Keratinocyte (primary cell): ENCODE measurements around the gene ZNF236.

Source experiments
- CTCF ChIP-seq, 3 experiments: IDR thresholded peaks in 1 of 3; conservative IDR thresholded peaks in 1 of 3; optimal IDR thresholded peaks in 1 of 3; 2 replicates in 2 of 3; 3 replicates in 1 of 3; pipeline versions ENCODE3 to v1.5.1; 2011; ENCODE audit warnings: low read length in 3 of 3, mild to moderate bottlenecking in 3 of 3, moderate library complexity in 2 of 3, control low read depth in 1 of 3, inconsistent platforms in 1 of 3; ENCODE audit not compliant: insufficient read depth in 2 of 3; ENCODE audit errors: extremely low read depth in 1 of 3
- EZH2 ChIP-seq: IDR thresholded peaks from one replicate; pipeline ENCODE4 v1.6.1; 2012; ENCODE audit warnings: inconsistent platforms, mild to moderate bottlenecking, low read length, moderate library complexity

DNA sequence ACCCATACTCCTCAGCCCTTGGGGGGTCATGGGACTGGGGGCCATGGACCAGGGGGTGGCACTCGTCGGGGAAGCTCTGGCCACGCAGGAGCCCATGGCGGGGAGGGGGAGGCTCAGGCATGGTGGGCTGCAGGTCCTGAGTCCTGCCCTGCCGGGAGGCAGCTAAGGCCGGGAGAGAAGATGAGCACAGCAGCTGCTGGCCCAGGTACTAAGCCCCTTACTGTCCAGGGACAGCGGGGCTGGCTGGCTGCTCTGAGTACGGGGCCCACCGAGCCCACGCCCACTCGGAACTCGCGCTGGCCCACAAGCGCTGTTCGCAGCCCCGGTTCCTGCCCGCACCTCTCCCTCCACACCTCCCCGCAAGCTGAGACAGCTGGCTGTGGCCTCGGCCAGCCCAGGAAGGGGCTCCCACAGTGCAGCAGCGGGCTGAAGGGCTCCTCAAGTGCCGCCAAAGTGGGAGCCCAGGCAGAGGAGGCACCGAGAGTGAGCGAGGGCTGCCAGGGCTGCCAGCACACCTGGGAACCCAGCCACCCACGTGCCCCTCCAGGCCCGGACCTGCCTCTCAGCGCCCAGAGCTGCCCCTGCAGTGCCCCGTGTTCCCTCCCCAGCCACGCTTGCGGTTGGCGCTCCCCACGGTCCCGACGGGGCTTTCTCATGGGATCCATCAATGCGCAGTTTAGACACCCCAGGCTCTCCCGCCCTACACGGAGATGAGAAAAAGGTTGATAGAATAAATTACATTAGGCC lies 33.6 kb upstream of the ZNF236 start:
- TF ChIP-seq CTCF (optimal IDR thresholded peaks at IDR 0.05 in 1 of 3, IDR thresholded peaks at IDR 0.05 in 1 of 3, conservative IDR thresholded peaks at IDR 0.05 in 1 of 3; ENCODE audit: extremely low read depth in 1 of 3, insufficient read depth in 2 of 3, low read length in 3 of 3) (no peak), EZH2 (no peak)
